OCI-LY1 (cell line): ENCODE measurements around the gene GLTP.

Experiments
- CTCF ChIP-seq: fragments of 200-600 bp; sonication (generic), shearing (Covaris generic); IDR thresholded peaks from 2 replicates; pipeline ENCODE4 v1.5.1; 2017; ENCODE audit warnings: mild to moderate bottlenecking, antibody characterized with exemption, low read length, moderate library complexity, mixed read lengths
- EZH2 ChIP-seq: fragments of 200-600 bp; sonication (generic), shearing (Covaris generic); IDR thresholded peaks from 2 replicates; pipeline ENCODE4 v1.8.0; 2017; ENCODE audit warnings: borderline replicate concordance, mixed run types, mild to moderate bottlenecking, antibody characterized with exemption, low read length, moderate library complexity, mixed read lengths

- no peak for TF ChIP-seq CTCF
- TF ChIP-seq EZH2, result no peak
Measured at GRCh38 chr12:109842021-109842420, 38.3 kb downstream of the GLTP start.
